ENCODE data around the gene PALM.

DNA sequence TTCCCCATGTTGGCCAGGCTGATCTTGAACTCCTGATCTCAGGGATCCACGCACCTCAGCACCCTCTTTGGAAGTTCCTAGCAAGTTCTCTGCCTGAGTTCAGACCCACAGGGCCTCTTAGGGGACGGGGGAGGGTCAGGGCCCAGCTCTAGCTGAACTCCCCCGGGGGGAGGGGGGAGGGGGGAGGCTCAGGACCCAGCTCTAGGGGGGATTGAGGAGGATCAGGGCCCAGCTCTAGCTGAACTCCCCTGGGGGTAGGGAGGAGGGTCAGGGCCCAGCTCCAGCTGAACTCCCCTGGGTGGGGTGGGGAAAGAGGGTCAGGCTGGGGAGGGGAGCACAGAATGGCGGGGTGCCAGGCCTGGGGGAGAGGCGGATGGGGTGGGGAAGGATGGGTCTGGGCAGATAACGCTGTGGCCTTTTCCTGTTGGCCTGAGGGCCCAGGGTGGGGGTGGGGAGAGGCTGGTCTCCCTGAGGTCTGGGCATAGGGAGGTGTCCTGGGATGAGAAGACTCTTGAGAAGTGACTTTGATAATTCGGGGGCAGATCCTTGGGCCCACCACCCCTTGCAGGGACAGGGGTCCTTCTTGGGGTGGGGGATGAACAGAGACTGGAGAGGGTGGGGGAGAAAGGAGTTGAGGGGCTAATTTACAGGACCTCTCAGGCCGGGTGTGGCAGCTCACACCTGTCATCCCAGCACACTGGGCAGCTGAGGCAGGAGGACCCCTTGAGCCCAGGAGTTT, 83.0 kb downstream of the PALM start:
- TF ChIP-seq, protein P1, sequence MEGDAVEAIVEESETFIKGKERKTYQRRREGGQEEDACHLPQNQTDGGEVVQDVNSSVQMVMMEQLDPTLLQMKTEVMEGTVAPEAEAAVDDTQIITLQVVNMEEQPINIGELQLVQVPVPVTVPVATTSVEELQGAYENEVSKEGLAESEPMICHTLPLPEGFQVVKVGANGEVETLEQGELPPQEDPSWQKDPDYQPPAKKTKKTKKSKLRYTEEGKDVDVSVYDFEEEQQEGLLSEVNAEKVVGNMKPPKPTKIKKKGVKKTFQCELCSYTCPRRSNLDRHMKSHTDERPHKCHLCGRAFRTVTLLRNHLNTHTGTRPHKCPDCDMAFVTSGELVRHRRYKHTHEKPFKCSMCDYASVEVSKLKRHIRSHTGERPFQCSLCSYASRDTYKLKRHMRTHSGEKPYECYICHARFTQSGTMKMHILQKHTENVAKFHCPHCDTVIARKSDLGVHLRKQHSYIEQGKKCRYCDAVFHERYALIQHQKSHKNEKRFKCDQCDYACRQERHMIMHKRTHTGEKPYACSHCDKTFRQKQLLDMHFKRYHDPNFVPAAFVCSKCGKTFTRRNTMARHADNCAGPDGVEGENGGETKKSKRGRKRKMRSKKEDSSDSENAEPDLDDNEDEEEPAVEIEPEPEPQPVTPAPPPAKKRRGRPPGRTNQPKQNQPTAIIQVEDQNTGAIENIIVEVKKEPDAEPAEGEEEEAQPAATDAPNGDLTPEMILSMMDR (IDR thresholded peaks at IDR 0.05): no peak
- TF ChIP-seq POLR2A (IDR thresholded peaks at IDR 0.05): no peak
- no peak for TF ChIP-seq POLR2AphosphoS5 (IDR thresholded peaks at IDR 0.05)
